Measurements from ENCODE around the gene LDB2. TPM values are rescaled to one million over a fixed set of nuclear protein-coding genes. Genes with fewer than 3 reads are reported as not detected.

The LDB2 gene
- total RNA-seq, 4 donors from 2014 or later, result 26.4 to 62.7 (median 40.7) TPM

DNA sequence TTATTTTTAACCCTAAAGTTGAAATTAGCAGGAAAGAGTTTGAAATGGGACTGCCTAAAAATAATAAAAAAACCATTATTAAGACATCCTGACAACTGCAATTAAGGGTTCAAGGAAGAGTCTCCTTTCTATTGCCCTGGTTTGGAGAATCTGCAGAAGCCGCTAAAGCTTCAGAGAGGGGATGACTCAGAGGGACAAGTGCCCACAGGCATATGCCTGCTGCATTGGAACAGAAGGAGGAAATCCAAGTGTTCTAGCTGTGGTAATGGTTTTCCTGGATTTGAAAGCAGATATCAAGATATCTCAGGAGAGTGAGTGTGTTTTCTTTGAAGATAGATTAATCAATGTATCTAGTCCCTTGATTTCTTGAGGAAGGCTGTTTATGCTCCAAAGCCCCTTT lies 437.1 kb downstream of the LDB2 start:
- 50 to 79% methylated on average over 1 of the region's 1 CpG for WGBS, 2 donors
- Histone ChIP-seq H3K4me1 (no peaks in the 10 kb centered on the region), H3K4me3 (no peak overlapping the region), H3K36me3 (no peaks in the 10 kb centered on the region), H3K9me3 (peaks cover 0 to 9% (median 0%) of the 10 kb centered on the region in 4 donors), H3K27me3 (no peaks in the 10 kb centered on the region), H3K27ac (no peak overlapping the region)
- TF ChIP-seq POLR2A (IDR thresholded peaks at IDR 0.05) (no peak), EP300 (IDR thresholded peaks at IDR 0.05) (no peak)
- TF ChIP-seq, protein P1, sequence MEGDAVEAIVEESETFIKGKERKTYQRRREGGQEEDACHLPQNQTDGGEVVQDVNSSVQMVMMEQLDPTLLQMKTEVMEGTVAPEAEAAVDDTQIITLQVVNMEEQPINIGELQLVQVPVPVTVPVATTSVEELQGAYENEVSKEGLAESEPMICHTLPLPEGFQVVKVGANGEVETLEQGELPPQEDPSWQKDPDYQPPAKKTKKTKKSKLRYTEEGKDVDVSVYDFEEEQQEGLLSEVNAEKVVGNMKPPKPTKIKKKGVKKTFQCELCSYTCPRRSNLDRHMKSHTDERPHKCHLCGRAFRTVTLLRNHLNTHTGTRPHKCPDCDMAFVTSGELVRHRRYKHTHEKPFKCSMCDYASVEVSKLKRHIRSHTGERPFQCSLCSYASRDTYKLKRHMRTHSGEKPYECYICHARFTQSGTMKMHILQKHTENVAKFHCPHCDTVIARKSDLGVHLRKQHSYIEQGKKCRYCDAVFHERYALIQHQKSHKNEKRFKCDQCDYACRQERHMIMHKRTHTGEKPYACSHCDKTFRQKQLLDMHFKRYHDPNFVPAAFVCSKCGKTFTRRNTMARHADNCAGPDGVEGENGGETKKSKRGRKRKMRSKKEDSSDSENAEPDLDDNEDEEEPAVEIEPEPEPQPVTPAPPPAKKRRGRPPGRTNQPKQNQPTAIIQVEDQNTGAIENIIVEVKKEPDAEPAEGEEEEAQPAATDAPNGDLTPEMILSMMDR (IDR thresholded peaks at IDR 0.05), result no peak
- DNase-seq (ENCODE audit: low spot score in 2 of 2), result no peak

GRCh38 chr4:16457944-16458343 lies 440.5 kb downstream of the LDB2 start:
- no peak for TF ChIP-seq POLR2A (IDR thresholded peaks at IDR 0.05)
- TF ChIP-seq, protein P1 (IDR thresholded peaks at IDR 0.05), result no peak
- no peaks in the 10 kb centered on the region for H3K4me1 ChIP-seq

More at GRCh38 chr4:16457944-16458343, 440.5 kb downstream of the LDB2 start:
- no peaks in the 10 kb centered on the region for H3K27me3 ChIP-seq
- H3K4me3 ChIP-seq, result no peak overlapping the region
- H3K9me3 ChIP-seq, result peaks cover 0 to 9% (median 0%) of the 10 kb centered on the region in 4 donors
- no peak for DNase-seq (ENCODE audit: low spot score in 2 of 2)
- WGBS, 2 donors, result 81 to 83% methylated on average over 4 of the region's 4 CpGs
- no peak overlapping the region for H3K27ac ChIP-seq
- no peaks in the 10 kb centered on the region for H3K36me3 ChIP-seq

All from tibial nerve (tissue), 4 donors.